ENCODE measurements around the gene RARG.

RARG gene

DNA sequence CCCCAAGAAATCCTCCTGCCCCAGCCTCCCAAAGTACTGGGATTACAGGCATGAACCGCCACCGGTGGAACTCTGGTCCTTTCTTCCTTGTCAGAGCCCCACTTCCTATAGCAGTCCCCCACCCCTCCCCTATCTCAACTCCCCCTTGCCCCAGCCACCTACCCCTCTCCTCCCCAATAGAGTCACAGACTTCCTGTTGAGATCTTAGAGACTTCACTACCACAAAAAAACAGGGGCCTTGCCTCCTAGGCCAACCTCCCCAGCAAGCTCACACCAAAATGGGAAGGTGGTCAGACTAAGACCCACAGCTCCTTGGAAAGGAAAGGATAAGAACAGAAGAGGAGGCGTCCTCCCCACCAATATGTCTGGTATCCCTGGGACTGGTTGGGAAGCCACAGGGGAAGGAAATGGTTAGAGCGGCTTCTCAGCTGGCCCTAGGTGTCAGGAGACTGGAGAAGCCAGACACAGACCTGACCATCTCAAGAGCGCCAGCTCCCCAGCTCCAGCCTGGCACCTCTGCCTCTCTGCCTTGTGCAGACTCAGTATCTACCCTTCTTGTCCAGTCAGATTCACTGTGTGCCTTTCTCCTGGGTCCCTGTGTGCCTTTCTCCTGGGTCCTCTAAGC, 33.4 kb downstream of the RARG start:
- no peaks in the 10 kb centered on the region for H3K9me3 ChIP-seq (ENCODE audit: control insufficient read depth, insufficient read depth, low read length)
- no peak for DNase-seq (ENCODE audit: low read depth, low spot score)
- WGBS (ENCODE audit: insufficient coverage, insufficient read length) = no CpG with 5 or more reads among the region's 5 CpGs
- H3K27me3 ChIP-seq (ENCODE audit: control insufficient read depth, insufficient read depth, low read length) = peaks cover 10% of the 10 kb centered on the region
- H3K27ac ChIP-seq (ENCODE audit: low read length) = no peak overlapping the region
- H3K4me1 ChIP-seq (ENCODE audit: control insufficient read depth, insufficient read depth, low read length) = no peaks in the 10 kb centered on the region
- no peak overlapping the region for H3K4me3 ChIP-seq (ENCODE audit: low read length)
- no peaks in the 10 kb centered on the region for H3K36me3 ChIP-seq (ENCODE audit: control insufficient read depth, insufficient read depth, low read length)

DNA sequence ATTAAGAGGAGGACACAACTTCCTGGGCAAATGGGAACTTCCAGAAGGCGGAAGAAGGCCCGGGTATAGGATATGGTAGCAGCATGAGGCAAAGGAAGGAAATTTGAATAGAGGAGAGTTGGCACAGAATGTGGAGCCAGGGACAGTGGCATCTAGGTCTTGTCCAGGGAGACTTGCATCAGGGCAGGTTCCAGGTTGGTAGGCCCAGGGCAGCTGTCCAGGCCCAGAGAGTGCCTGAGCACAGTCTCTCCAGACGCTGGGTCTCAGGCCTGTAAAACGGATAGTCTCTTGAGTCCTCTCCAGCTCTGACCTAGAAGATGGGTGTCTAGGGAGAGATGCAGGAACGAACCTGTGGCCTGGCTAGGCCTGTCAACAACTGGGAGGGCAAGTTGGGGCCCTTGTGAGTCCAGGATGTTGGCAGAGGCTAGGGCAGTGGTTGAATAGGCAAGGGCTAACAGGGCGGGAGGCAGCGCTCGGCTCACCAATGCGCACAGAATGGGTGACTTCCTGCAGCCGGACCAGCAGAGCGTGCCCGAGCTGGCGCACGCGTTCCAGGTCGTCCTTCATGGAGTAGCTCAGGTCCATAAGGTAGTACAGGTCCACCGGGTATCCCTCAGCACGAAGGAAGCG, 34.9 kb downstream of the RARG start:
- H3K4me1 ChIP-seq (ENCODE audit: control insufficient read depth, insufficient read depth, low read length) = no peaks in the 10 kb centered on the region
- H3K36me3 ChIP-seq (ENCODE audit: control insufficient read depth, insufficient read depth, low read length) = no peaks in the 10 kb centered on the region
- H3K27ac ChIP-seq (ENCODE audit: low read length) = no peak overlapping the region
- H3K27me3 ChIP-seq (ENCODE audit: control insufficient read depth, insufficient read depth, low read length) = peaks cover 12% of the 10 kb centered on the region
- H3K4me3 ChIP-seq (ENCODE audit: low read length) = no peak overlapping the region
- WGBS (ENCODE audit: insufficient coverage, insufficient read length) = no CpG with 5 or more reads among the region's 19 CpGs
- no peaks in the 10 kb centered on the region for H3K9me3 ChIP-seq (ENCODE audit: control insufficient read depth, insufficient read depth, low read length)
- no peak for DNase-seq (ENCODE audit: low read depth, low spot score)

DNA sequence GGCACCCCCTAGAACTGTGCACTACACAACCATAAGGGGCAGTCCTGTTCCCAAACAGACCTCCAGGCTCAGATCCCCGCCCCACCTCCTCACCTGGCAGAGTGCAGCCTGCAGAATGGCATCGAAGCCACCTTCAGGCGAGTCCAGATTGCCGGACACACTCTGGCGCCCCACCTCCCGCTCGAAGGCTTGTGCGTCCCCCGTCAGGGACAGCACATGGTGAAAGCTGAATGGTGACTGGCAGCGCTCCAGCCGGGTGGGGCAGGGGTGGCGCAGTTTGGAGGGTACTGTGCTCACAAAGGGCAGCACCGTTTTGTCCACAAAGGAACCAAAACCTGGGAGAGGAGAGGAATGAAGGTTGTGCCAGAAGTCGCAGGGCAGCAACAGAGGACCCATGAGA, 35.5 kb downstream of the RARG start:
- no peaks in the 10 kb centered on the region for H3K36me3 ChIP-seq (ENCODE audit: control insufficient read depth, insufficient read depth, low read length)
- H3K27me3 ChIP-seq (ENCODE audit: control insufficient read depth, insufficient read depth, low read length) = peaks cover 12% of the 10 kb centered on the region
- H3K9me3 ChIP-seq (ENCODE audit: control insufficient read depth, insufficient read depth, low read length) = no peaks in the 10 kb centered on the region
- no CpG with 5 or more reads among the region's 14 CpGs for WGBS (ENCODE audit: insufficient coverage, insufficient read length)
- H3K4me3 ChIP-seq (ENCODE audit: low read length) = no peak overlapping the region
- no peaks in the 10 kb centered on the region for H3K4me1 ChIP-seq (ENCODE audit: control insufficient read depth, insufficient read depth, low read length)
- no peak for DNase-seq (ENCODE audit: low read depth, low spot score)
- H3K27ac ChIP-seq (ENCODE audit: low read length) = no peak overlapping the region

DNA sequence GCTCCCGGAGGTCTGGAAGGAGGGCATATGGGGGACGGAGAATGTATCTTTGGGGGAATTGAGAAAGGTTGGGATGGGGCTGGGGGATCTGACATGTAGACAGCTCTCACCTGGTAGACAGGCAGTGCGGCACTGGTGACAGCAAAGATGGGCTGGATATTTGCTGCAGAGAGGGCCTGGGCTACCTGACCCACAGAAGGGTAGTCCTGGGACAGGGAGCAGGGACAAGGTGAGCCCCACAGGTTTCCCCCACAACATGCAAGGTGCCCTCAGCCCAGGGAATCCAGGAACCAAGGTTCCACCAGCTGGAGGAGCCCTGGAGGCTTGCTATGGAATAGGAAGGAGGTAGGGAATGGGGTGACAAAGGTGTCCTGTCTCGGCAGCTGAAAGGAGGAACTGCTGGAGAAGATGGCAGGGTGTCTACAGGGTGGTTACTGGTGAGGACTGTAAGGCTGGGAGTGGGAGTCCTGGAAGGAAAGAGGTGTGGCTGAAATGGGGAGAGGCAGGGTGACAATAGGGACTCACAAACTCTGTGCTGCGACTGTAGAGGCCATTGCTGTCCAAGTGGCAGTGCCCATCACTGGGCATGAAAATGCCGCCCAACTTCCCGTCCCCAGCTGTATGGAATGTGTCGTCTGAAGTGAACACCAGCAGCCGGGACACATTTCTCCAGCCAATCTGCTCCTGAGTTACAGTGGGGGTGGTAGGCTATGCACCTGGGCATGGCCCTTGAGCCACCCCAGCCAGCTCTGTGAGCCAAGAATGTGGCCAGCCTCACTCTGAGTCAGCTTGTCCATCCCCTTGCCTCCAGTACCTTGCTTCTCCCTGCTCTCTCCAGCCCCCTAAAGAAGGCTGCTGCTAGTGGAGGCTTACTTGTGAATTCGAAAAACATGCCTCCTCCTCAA, 36.2 kb downstream of the RARG start:
- H3K9me3 ChIP-seq (ENCODE audit: control insufficient read depth, insufficient read depth, low read length) = no peaks in the 10 kb centered on the region
- H3K27ac ChIP-seq (ENCODE audit: low read length) = no peak overlapping the region
- no peaks in the 10 kb centered on the region for H3K36me3 ChIP-seq (ENCODE audit: control insufficient read depth, insufficient read depth, low read length)
- peaks cover 12% of the 10 kb centered on the region for H3K27me3 ChIP-seq (ENCODE audit: control insufficient read depth, insufficient read depth, low read length)
- no peaks in the 10 kb centered on the region for H3K4me1 ChIP-seq (ENCODE audit: control insufficient read depth, insufficient read depth, low read length)
- no CpG with 5 or more reads among the region's 10 CpGs for WGBS (ENCODE audit: insufficient coverage, insufficient read length)
- DNase-seq (ENCODE audit: low read depth, low spot score) = no peak
- H3K4me3 ChIP-seq (ENCODE audit: low read length) = no peak overlapping the region

DNA sequence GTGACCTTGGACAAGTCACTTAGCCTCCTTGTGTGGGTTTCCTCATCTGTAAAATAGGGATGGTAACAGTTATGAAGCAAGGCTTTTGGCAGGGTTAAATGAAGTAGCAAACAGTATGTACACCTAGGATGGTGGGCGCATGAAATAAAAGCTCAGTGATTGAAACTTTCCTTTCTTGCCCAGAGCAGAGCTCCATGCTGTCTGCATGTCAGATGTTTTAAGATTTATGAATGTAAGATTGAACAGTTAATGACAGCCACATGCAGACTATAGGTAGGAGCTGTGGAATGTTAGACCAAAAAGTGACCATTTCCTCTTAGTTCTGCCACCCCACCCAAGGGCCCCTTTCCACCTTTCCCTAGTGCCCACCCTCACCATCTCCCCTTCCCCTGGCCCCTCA, 37.0 kb downstream of the RARG start:
- Histone ChIP-seq H3K4me3 (ENCODE audit: low read length) (no peak overlapping the region), H3K27me3 (ENCODE audit: control insufficient read depth, insufficient read depth, low read length) (peaks cover 10% of the 10 kb centered on the region), H3K4me1 (ENCODE audit: control insufficient read depth, insufficient read depth, low read length) (no peaks in the 10 kb centered on the region), H3K36me3 (ENCODE audit: control insufficient read depth, insufficient read depth, low read length) (no peaks in the 10 kb centered on the region), H3K9me3 (ENCODE audit: control insufficient read depth, insufficient read depth, low read length) (no peaks in the 10 kb centered on the region), H3K27ac (ENCODE audit: low read length) (no peak overlapping the region)
- DNase-seq (ENCODE audit: low read depth, low spot score) = no peak
- WGBS (ENCODE audit: insufficient coverage, insufficient read length) = no CpG with 5 or more reads among the region's 1 CpG

DNA sequence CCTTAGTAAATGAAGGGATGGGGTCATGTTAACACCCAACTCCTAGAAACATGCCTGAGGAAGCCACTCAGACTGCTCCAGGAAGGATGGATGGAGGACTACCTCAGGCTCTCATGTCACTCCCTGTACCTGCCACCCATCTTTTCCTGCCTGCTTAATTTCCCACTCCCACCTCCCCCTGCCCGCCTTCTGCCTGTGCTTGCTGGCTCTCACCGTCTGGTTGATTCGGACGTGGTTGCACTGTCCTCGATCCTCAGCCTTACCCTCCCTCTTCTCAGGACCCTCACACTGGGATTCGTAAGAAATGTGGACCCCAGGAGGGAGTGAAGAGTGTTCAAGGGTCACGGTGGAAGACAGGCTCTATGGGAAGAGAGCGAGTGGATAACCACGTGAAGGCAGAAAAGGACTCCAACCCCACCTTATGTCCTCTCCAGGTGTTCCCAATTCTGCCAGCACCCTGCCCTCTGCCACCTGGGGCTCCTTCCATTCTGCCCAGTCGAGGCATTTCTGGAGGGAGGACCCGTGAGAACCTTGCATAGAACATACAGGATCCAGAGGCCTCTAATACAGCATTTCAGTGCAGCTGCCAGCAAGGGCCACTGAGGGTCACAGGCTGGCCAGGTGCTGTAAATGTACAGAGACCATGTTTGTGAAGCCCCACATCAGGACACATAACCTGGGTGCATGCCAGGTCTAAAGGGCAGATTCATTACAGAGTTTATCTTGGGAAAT, 37.9 kb downstream of the RARG start:
- DNase-seq (ENCODE audit: low read depth, low spot score) = no peak
- H3K36me3 ChIP-seq (ENCODE audit: control insufficient read depth, insufficient read depth, low read length) = no peaks in the 10 kb centered on the region
- H3K27me3 ChIP-seq (ENCODE audit: control insufficient read depth, insufficient read depth, low read length) = peaks cover 10% of the 10 kb centered on the region
- H3K4me3 ChIP-seq (ENCODE audit: low read length) = no peak overlapping the region
- H3K27ac ChIP-seq (ENCODE audit: low read length) = no peak overlapping the region
- H3K4me1 ChIP-seq (ENCODE audit: control insufficient read depth, insufficient read depth, low read length) = no peaks in the 10 kb centered on the region
- no peaks in the 10 kb centered on the region for H3K9me3 ChIP-seq (ENCODE audit: control insufficient read depth, insufficient read depth, low read length)
- no CpG with 5 or more reads among the region's 11 CpGs for WGBS (ENCODE audit: insufficient coverage, insufficient read length)

DNA sequence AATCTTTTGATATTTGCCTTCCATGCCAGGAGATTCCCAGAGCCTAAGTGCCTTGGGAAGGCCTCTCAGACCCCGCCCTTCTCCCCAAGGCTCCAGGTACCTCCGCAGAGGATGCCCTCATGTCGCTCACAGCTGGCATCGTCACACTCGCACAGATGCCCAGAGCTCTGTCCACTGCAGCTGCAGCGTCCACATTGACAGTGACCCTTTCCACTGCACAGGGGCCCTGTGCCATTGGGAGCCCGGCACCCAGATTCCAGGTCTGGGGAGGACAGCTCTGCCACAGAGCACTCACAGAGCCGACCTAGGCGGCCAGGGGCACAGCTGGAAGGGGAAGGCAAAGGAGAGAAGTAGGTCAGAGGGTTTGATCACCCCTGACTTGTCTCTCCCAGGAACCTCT, 39.0 kb downstream of the RARG start:
- no peak for DNase-seq (ENCODE audit: low read depth, low spot score)
- peaks cover 2% of the 10 kb centered on the region; the same call in 1 of the 2 replicates for H3K4me1 ChIP-seq (ENCODE audit: control insufficient read depth, insufficient read depth, low read length)
- H3K27me3 ChIP-seq (ENCODE audit: control insufficient read depth, insufficient read depth, low read length) = peaks cover 6% of the 10 kb centered on the region
- no peaks in the 10 kb centered on the region for H3K9me3 ChIP-seq (ENCODE audit: control insufficient read depth, insufficient read depth, low read length)
- no peak overlapping the region for H3K27ac ChIP-seq (ENCODE audit: low read length)
- H3K36me3 ChIP-seq (ENCODE audit: control insufficient read depth, insufficient read depth, low read length) = no peaks in the 10 kb centered on the region
- no CpG with 5 or more reads among the region's 9 CpGs for WGBS (ENCODE audit: insufficient coverage, insufficient read length)
- H3K4me3 ChIP-seq (ENCODE audit: low read length) = no peak overlapping the region

DNA sequence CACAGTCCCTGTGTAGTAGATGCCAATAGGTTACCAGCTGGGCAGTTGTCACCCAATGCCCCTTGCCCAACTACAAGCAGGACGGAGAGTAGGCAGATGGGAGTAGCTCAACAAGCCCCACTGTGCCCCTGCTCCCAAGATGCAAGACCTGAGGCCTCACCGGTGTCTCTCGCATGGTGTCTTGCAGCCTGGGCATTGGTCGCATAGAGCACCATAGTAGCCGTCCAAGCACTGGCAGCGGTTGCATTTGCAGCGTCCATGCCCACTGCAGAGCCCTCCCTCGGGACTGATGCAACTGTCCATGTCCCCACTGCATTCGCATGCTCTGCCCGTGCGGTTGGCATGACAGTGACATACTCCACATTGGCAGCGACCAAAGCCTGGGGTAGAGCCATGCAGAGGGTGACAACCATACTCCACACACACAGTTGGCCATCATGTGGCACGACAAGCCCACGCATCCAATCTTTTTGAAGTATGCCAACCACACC, 39.4 kb downstream of the RARG start:
- DNase-seq (ENCODE audit: low read depth, low spot score) = no peak
- no peak overlapping the region for H3K4me3 ChIP-seq (ENCODE audit: low read length)
- H3K4me1 ChIP-seq (ENCODE audit: control insufficient read depth, insufficient read depth, low read length) = peaks cover 2% of the 10 kb centered on the region; the same call in 1 of the 2 replicates
- H3K9me3 ChIP-seq (ENCODE audit: control insufficient read depth, insufficient read depth, low read length) = no peaks in the 10 kb centered on the region
- no peak overlapping the region for H3K27ac ChIP-seq (ENCODE audit: low read length)
- no peaks in the 10 kb centered on the region for H3K36me3 ChIP-seq (ENCODE audit: control insufficient read depth, insufficient read depth, low read length)
- H3K27me3 ChIP-seq (ENCODE audit: control insufficient read depth, insufficient read depth, low read length) = peaks cover 6% of the 10 kb centered on the region
- no CpG with 5 or more reads among the region's 14 CpGs for WGBS (ENCODE audit: insufficient coverage, insufficient read length)

DNA sequence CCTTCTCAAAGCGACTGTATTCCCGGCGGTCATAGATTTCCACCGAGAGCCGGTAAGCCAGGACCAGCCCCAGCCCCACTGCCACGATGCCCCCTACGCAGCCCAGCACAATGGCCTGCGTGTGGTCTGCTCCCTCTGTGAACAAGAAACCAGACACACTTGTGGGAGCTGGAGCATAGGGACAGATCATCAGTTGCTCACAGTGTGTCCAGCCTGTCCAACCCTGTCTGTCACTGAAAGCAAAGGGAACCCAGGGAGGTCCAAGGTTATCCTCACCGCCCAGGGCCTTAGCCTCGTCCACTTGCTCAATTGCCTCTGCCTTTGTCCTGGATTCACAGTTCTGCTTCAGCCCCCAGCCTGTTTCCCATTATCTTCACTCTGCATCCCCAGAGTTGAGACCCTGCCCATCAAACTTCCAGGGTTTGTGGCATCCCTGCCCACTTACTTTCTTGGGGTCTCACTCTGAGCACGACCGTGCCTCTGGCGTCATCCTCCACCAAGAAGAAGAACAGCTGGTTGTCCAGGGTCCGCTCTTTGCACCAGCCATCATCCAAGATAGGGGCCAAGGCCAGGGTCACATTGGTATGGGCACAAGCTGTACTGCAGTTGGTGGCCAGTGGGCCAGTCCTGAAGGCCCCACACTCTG, 40.0 kb downstream of the RARG start:
- H3K9me3 ChIP-seq (ENCODE audit: control insufficient read depth, insufficient read depth, low read length) = no peaks in the 10 kb centered on the region
- no peak for DNase-seq (ENCODE audit: low read depth, low spot score)
- H3K27ac ChIP-seq (ENCODE audit: low read length) = no peak overlapping the region
- peaks cover 4% of the 10 kb centered on the region for H3K27me3 ChIP-seq (ENCODE audit: control insufficient read depth, insufficient read depth, low read length)
- peaks cover 2% of the 10 kb centered on the region; the same call in 1 of the 2 replicates for H3K4me1 ChIP-seq (ENCODE audit: control insufficient read depth, insufficient read depth, low read length)
- WGBS (ENCODE audit: insufficient coverage, insufficient read length) = no CpG with 5 or more reads among the region's 14 CpGs
- H3K4me3 ChIP-seq (ENCODE audit: low read length) = no peak overlapping the region
- H3K36me3 ChIP-seq (ENCODE audit: control insufficient read depth, insufficient read depth, low read length) = peaks cover 4% of the 10 kb centered on the region; the same call in 1 of the 2 replicates
